K562 treated with DMSO at 1 percent for 48 hours (cell line): ENCODE results near the gene RASSF6. TPM values are rescaled to one million over a fixed set of nuclear protein-coding genes. Genes with fewer than 3 reads are reported as not detected.

Source experiments
- total RNA-seq: library from RNA; unstranded; fragments of 300-600 nt; gene quantifications from 2 replicates; pipeline ENCODE4 v1.2.3, GENCODE V29; 2022; ENCODE audit warnings: low replicate concordance; ENCODE audit errors: extremely low read depth

RASSF6 gene
- not detected in 2 replicates for total RNA-seq

GRCh38 chr4:73620115-73620792 is at the start of gene RASSF6:
Gene RASSF6, minus strand, starts transcription at chr4:73620436. Its CDS starts 8,641 bp downstream, at chr4:73611795.

Other genes starting within 250 kb of the RASSF6 start
- not detected in 2 replicates for gene ALB, start 216.1 kb downstream of the RASSF6 start, total RNA-seq
- not detected in 2 replicates for gene AFP, start 184.2 kb downstream of the RASSF6 start, total RNA-seq
- gene AFM, start 138.7 kb downstream of the RASSF6 start, total RNA-seq, result not detected in 2 replicates
- gene CXCL8, start 120.1 kb upstream of the RASSF6 start, total RNA-seq, result not detected in 2 replicates
- not detected in 2 replicates for gene CXCL6, start 216.2 kb upstream of the RASSF6 start, total RNA-seq
- not detected in 2 replicates for gene PF4V1, start 232.9 kb upstream of the RASSF6 start, total RNA-seq
- not detected in 2 replicates for gene CXCL1, start 249.0 kb upstream of the RASSF6 start, total RNA-seq